Lower leg skin (tissue), 4 donors: ENCODE measurements around the gene DNAH10. TPM values are rescaled to one million over a fixed set of nuclear protein-coding genes. Genes with fewer than 3 reads are reported as not detected.
"Not testable (repeated sequence)": the region's sequence is repeated elsewhere in the genome, so short reads cannot be mapped to it uniquely, and the experiment has no call there.

ENCODE experiments used
- DNase-seq, 2 donors: peaks; one replicate each; pipeline ENCODE4 v3.0.0-alpha.2; 2019; ENCODE audit warnings: low spot score in 2 of 2
- H3K4me3 ChIP-seq: fragments of 200-600 bp; sonication (generic); 2 replicates; pipeline ENCODE4 v1.5.1; 2017; ENCODE audit warnings: mild to moderate bottlenecking, low read depth; ENCODE audit not compliant: poor library complexity, severe bottlenecking
- POLR2A ChIP-seq, 2 donors: fragments of 450-650 bp; IDR thresholded peaks; one replicate each; pipeline ENCODE4 v1.6.1; 2016 to 2017; ENCODE audit warnings: antibody characterized with exemption in 2 of 2, mild to moderate bottlenecking in 1 of 2, moderate library complexity in 1 of 2
- WGBS, 2 donors: methylation state at CpG; one replicate each; pipeline ENCODE4 v1.1.5; 2018; 5-methylcytosine and 5-hydroxymethylcytosine counted together
- intact Hi-C: fragments of 100-400 bp; cut with DNase I; formaldehyde crosslinking; loops from one replicate; pipeline ENCODE4 v1.15.0; 2023; ENCODE audit warnings: low total_unique reads
- total RNA-seq, 4 donors: library from RNA; depleted of rRNA; stranded (reverse); fragments of >200 nt; gene quantifications; one replicate each; pipeline ENCODE4 v1.1.0, GENCODE V29; 2016
- TF ChIP-seq, protein P1 (sequence below), 3 donors: fragments of 450-650 bp; IDR thresholded peaks; one replicate each; pipeline ENCODE4 v1.5.1; 2016; ENCODE audit warnings: antibody characterized with exemption in 3 of 3, mild to moderate bottlenecking in 3 of 3, moderate library complexity in 2 of 3

Gene DNAH10
- total RNA-seq, 4 donors from 2014 or later = 0.02 to 0.27 (median 0.06) TPM; not detected in 1

GRCh38 chr12:123946152-123946515, 184.0 kb downstream of the DNAH10 start:
- no peak for DNase-seq
- intact Hi-C loops = no loop called here
- TF ChIP-seq POLR2A (IDR thresholded peaks at IDR 0.05) = no peak
- TF ChIP-seq, protein P1, sequence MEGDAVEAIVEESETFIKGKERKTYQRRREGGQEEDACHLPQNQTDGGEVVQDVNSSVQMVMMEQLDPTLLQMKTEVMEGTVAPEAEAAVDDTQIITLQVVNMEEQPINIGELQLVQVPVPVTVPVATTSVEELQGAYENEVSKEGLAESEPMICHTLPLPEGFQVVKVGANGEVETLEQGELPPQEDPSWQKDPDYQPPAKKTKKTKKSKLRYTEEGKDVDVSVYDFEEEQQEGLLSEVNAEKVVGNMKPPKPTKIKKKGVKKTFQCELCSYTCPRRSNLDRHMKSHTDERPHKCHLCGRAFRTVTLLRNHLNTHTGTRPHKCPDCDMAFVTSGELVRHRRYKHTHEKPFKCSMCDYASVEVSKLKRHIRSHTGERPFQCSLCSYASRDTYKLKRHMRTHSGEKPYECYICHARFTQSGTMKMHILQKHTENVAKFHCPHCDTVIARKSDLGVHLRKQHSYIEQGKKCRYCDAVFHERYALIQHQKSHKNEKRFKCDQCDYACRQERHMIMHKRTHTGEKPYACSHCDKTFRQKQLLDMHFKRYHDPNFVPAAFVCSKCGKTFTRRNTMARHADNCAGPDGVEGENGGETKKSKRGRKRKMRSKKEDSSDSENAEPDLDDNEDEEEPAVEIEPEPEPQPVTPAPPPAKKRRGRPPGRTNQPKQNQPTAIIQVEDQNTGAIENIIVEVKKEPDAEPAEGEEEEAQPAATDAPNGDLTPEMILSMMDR (IDR thresholded peaks at IDR 0.05) = no peak
- H3K4me3 ChIP-seq = no peak overlapping the region
- 89 to 90% methylated on average over 8 of the region's 8 CpGs for WGBS, 2 donors

- intact Hi-C loops, H3K4me3 ChIP-seq, DNase-seq: not testable (repeated sequence)
- 93 to 95% methylated on average over 7 to 25 of the region's 35 CpGs for WGBS, 2 donors
These were observed 184.7 kb downstream of the DNAH10 start for GRCh38 chr12:123946516-123947505.

GRCh38 chr12:123947531-123947930, 185.4 kb downstream of the DNAH10 start:
- DNase-seq, intact Hi-C loops, H3K4me3 ChIP-seq: not testable (repeated sequence)
- WGBS, 2 donors = 89 to 92% methylated on average over 7 of the region's 7 CpGs

- H3K4me3 ChIP-seq = no peak overlapping the region
- 94 to 95% methylated on average over 11 of the region's 11 CpGs for WGBS, 2 donors
- no peak for TF ChIP-seq POLR2A (IDR thresholded peaks at IDR 0.05)
- TF ChIP-seq, protein P1 (IDR thresholded peaks at IDR 0.05) = no peak
- intact Hi-C loops = no loop called here
- DNase-seq = no peak
These were observed 186.3 kb downstream of the DNAH10 start for GRCh38 chr12:123948401-123948795.

DNA sequence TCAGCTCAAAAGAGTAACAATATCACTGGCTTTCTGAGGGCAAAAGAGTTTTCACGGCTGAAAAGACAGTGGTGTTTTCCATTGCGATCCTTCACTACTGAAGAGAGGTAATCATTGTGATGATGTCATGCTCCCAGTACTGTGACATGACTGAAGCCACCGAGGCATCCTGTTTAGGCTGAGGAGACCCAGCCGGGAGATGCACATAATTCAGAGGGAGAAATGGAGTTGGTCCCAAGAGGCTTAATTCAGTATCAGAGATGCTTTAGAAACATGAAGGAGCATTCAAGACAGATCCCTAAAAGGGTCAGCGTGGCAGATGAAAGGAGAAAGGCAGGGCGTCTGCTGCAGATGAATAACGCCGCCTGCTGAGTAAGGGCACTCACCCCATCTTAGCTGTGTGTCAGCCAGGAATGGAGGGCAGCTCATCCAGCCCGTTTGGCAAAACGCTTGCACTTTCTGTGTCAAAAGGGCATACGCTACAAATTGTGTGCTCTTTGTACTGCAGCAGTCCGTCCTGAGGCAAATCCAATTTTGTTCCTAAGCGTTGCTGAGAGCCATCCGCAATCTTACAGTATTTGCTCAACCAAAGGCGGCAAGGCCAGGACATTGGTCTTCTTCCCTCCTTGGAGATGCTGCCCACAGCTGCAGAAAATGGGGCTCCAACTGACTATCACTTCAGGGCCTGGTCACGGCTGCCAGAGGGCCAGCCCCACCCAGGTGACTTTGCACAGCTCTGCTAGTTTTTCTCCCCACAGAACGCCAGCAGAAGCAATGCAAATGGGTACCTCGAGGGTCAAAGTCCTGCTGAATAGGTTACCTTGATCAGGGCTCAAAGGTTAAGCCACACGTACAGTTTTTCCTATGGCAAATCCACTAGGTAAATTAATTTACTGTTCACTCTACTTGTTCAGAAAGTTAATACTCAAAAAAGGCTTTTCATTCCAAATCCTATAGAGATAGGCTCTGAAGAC, 187.0 kb downstream of the DNAH10 start:
- no peak overlapping the region for H3K4me3 ChIP-seq
- TF ChIP-seq POLR2A (IDR thresholded peaks at IDR 0.05) = no peak
- TF ChIP-seq, protein P1 (IDR thresholded peaks at IDR 0.05) = no peak
- intact Hi-C loops = no loop called here
- DNase-seq = peak in 1 of 2 donors; percentile 36
- WGBS, 2 donors = 89 to 91% methylated on average over 19 of the region's 19 CpGs

- 92 to 96% methylated on average over 15 of the region's 15 CpGs for WGBS, 2 donors
- peak in 1 of 2 donors; percentile 17 for DNase-seq
These were observed 187.7 kb downstream of the DNAH10 start for GRCh38 chr12:123949770-123950165.

More at GRCh38 chr12:123949770-123950165, 187.7 kb downstream of the DNAH10 start:
- TF ChIP-seq, protein P1 (IDR thresholded peaks at IDR 0.05) = no peak
- TF ChIP-seq POLR2A (IDR thresholded peaks at IDR 0.05) = no peak
- intact Hi-C loops = no loop called here
- H3K4me3 ChIP-seq = no peak overlapping the region
